ENCODE data around the gene C5orf58. TPM values are rescaled to one million over a fixed set of nuclear protein-coding genes. Genes with fewer than 3 reads are reported as not detected.

The C5orf58 gene
- total and polyA plus RNA-seq, 7 donors, result not detected

DNA sequence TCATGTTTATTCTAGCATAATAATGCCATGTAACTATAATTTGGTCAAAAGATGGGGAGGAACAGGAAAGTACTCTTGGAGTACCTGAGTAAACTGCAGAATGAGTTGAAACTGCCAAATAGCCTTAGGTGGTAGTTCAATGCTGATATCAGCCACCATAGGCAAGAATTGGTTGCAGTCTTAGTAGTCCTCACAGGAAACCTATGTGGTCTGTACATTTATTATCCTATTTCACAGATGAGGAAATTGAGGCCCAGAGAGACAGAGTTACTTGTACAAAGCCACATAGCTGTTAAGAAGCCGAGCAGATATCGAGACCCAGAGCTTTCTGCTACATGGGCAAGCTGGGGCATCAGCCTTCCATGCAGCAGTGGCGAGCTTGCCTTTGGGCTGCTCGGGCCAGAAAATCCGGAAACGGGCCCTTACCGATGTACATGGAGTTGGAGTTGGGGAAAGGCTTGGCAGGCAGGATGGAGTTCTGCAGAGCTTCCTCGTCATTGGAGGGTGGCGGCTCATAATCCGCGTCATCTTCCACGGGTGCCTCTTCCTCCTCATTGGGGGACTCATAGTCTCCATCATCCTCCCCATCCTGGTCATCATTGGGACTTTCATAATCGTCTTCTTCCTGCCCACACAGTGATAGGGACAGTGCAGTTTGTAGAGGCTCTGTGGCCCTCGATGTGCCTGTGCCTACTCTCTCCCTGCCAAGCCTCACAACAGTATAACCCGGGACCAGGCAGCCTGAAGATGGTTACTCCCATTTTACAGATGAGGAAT lies 37.7 kb downstream of the C5orf58 start:
- TF ChIP-seq CTCF (IDR thresholded peaks at IDR 0.05), result no peak
- ATAC-seq (no peak), DNase-seq (no peak)
- no peak overlapping the region for H3K4me3 ChIP-seq
- no peak overlapping the region for H3K27ac ChIP-seq
- no peaks in the 10 kb centered on the region for H3K36me3 ChIP-seq (ENCODE audit: insufficient read depth in 1 of 2, low read depth in 1 of 2)
- H3K4me1 ChIP-seq, result no peaks in the 10 kb centered on the region
- intact Hi-C loops (cut with DNase I), result no loop called here
- H3K9me3 ChIP-seq, result no peaks in the 10 kb centered on the region
- peaks cover 0 to 4% (median 0%) of the 10 kb centered on the region in 3 donors for H3K27me3 ChIP-seq (ENCODE audit: insufficient read depth in 3 of 3, low read length in 2 of 3)
- 88 to 91% (median 89%) methylated on average over 15 of the region's 15 CpGs for WGBS, 3 donors

DNA sequence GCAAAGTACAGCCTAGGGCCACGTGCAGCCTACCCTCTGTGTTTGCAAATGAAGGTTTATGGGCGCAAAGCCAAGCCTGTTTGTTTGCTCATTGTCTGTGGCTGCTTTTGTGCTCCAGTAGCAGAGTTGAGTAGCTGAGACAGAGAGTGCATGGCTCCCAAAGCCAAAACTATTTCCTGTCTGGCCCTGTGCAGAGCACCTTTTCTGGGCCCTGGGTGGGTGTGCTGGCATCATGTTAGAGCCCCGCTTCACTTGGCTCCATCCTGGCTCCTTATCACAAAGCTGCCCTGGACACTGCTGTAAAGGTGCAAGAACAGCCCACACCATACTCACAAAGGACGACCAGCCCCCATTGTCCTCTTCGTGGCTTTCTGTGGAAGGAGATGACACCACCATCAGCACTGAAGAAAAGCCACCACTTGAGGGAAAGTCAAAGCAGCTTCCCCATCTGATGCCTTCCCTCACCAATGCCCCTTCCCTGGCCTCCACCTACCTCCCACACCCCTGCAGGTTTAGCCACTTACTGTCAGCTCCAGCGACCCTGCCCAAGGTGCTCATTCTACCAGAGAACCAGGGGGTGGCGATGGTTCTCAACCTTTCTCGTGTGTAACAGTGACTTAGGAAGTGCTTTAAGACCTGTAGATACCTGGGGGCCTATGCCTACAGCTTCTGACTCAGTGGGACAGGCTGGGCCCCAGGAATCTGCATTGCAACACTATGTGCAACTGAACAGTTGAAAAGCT lies 41.4 kb downstream of the C5orf58 start:
- intact Hi-C loops (cut with DNase I), result no loop called here
- ATAC-seq (no peak), DNase-seq (no peak)
- Histone ChIP-seq H3K36me3 (ENCODE audit: insufficient read depth in 1 of 2, low read depth in 1 of 2) (no peaks in the 10 kb centered on the region), H3K9me3 (no peaks in the 10 kb centered on the region), H3K27me3 (ENCODE audit: insufficient read depth in 3 of 3, low read length in 2 of 3) (no peaks in the 10 kb centered on the region), H3K4me3 (no peak overlapping the region), H3K27ac (no peak overlapping the region), H3K4me1 (no peaks in the 10 kb centered on the region)
- 63 to 77% (median 65%) methylated on average over 8 of the region's 8 CpGs for WGBS, 3 donors
- TF ChIP-seq CTCF (IDR thresholded peaks at IDR 0.05), result no peak

DNA sequence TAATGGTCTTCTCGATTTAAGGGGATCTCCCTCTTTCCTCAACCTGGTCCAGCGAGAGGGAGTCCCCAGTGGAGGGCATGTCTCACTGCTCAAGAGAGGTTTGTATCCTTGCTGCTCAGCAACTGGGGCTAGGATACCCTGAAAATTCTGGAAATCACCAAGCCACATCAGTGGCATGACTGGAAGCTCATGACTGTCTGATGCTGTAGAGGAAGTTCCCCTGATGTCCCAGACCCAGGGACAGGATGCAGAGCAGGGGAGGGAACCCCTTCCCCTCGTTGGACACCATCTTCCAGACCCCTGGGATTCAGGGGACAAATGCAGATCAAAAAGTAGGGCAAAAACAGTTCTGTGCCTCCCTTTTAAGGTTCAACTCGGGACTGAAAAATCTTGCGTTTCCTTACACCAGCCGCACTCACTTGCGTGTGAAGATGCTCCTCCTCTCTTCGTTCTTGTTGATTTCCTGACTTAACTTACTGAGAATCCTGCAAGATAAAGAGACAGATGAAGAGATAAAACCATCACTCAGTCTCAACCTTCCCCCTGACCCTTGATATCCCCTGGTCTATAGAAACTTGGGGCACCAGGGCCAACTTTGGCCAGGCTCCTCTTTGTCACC lies 42.7 kb downstream of the C5orf58 start:
- Histone ChIP-seq H3K36me3 (ENCODE audit: insufficient read depth in 1 of 2, low read depth in 1 of 2) (no peaks in the 10 kb centered on the region), H3K27me3 (ENCODE audit: insufficient read depth in 3 of 3, low read length in 2 of 3) (no peaks in the 10 kb centered on the region), H3K27ac (no peak overlapping the region), H3K4me1 (no peaks in the 10 kb centered on the region), H3K4me3 (no peak overlapping the region), H3K9me3 (no peaks in the 10 kb centered on the region)
- ATAC-seq (no peak), DNase-seq (no peak)
- TF ChIP-seq CTCF (IDR thresholded peaks at IDR 0.05), result no peak
- WGBS, 3 donors, result 76 to 79% (median 77%) methylated on average over 8 of the region's 8 CpGs
- intact Hi-C loops (cut with DNase I), result loop anchor here in 1 of 2 donors (5.0 kb wide), 1 partner anchor 857 kb away; no protein-coding TSS in a partner anchor

- no peak for ATAC-seq
- no peaks in the 10 kb centered on the region for H3K4me1 ChIP-seq
These were observed 43.4 kb downstream of the C5orf58 start for GRCh38 chr5:170276140-170276539.

More at GRCh38 chr5:170276140-170276539, 43.4 kb downstream of the C5orf58 start:
- no peaks in the 10 kb centered on the region for H3K36me3 ChIP-seq (ENCODE audit: insufficient read depth in 1 of 2, low read depth in 1 of 2)
- no peak overlapping the region for H3K27ac ChIP-seq
- no peak overlapping the region for H3K4me3 ChIP-seq
- no peak for TF ChIP-seq CTCF (IDR thresholded peaks at IDR 0.05)
- H3K9me3 ChIP-seq, result no peaks in the 10 kb centered on the region
- WGBS, 3 donors, result 85 to 95% (median 94%) methylated on average over 2 of the region's 2 CpGs
- no peaks in the 10 kb centered on the region for H3K27me3 ChIP-seq (ENCODE audit: insufficient read depth in 3 of 3, low read length in 2 of 3)
- DNase-seq, result no peak
- intact Hi-C loops (cut with DNase I), result loop anchor here in 1 of 2 donors (5.0 kb wide), 1 partner anchor 856 kb away; no protein-coding TSS in a partner anchor

Measured in psoas muscle (tissue), 8 donors.